Large intestine (tissue), 3 donors: Measurements from ENCODE around the gene GSTK1. TPM values are rescaled to one million over a fixed set of nuclear protein-coding genes. Genes with fewer than 3 reads are reported as not detected.
"Not testable (repeated sequence)": the region's sequence is repeated elsewhere in the genome, so short reads cannot be mapped to it uniquely, and the experiment has no call there.

Experiments used
- DNase-seq, 2 donors: peaks; one replicate each; pipeline versions ENCODE4 v3.0.0 to v3.0.0-alpha.2; 2013
- H3K27ac ChIP-seq: one replicate; pipeline ENCODE4 v1.5.1; 2013; ENCODE audit warnings: low read length
- H3K27me3 ChIP-seq: 2 replicates; pipeline ENCODE4 v1.6.1; 2013; ENCODE audit warnings: low read length; ENCODE audit not compliant: control insufficient read depth, insufficient read depth
- H3K36me3 ChIP-seq: 2 replicates; pipeline ENCODE4 v1.6.1; 2013; ENCODE audit warnings: low read length; ENCODE audit not compliant: control insufficient read depth, insufficient read depth
- H3K4me1 ChIP-seq: one replicate; pipeline ENCODE4 v1.6.1; 2013; ENCODE audit warnings: low read length; ENCODE audit not compliant: control insufficient read depth, insufficient read depth
- H3K4me3 ChIP-seq: one replicate; pipeline ENCODE4 v1.5.1; 2013; ENCODE audit warnings: low read length
- H3K9me3 ChIP-seq: one replicate; pipeline ENCODE4 v1.6.1; 2013; ENCODE audit warnings: mild to moderate bottlenecking, low read depth, low read length, moderate library complexity; ENCODE audit not compliant: control insufficient read depth
- WGBS: methylation state at CpG from one replicate; pipeline ENCODE4 v1.1.5; 2013; ENCODE audit warnings: low lambda C conversion rate; ENCODE audit not compliant: insufficient coverage; 5-methylcytosine and 5-hydroxymethylcytosine counted together
- polyA plus RNA-seq: library from polyadenylated mRNA; unstranded; fragments of 120-200 nt; gene quantifications from one replicate; pipeline ENCODE4 v1.2.1, GENCODE V29; 2013

Gene GSTK1
- polyA plus RNA-seq, 1 donor, result 325 TPM

DNA sequence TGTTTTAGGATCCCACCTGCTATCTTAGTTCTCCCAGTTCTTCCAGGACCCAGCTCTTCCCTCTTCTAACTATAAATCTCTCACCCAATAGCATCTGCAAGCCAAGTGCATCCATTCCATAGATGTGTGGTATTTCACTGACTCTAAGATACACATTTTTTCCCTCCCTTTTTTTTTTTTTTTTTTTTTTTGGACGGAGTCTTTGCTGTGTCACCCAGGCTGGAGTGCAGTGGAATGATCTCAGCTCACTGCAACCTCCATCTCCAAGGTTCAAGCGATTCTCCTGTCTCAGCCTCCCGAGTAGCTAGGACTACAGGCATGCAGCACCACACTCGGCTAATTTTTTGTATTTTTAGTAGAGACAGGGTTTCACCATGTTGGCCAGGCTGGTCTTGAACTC, 26.6 kb downstream of the GSTK1 start:
- H3K9me3 ChIP-seq, result not testable (repeated sequence)
- WGBS, result no CpG with 5 or more reads among the region's 4 CpGs

DNA sequence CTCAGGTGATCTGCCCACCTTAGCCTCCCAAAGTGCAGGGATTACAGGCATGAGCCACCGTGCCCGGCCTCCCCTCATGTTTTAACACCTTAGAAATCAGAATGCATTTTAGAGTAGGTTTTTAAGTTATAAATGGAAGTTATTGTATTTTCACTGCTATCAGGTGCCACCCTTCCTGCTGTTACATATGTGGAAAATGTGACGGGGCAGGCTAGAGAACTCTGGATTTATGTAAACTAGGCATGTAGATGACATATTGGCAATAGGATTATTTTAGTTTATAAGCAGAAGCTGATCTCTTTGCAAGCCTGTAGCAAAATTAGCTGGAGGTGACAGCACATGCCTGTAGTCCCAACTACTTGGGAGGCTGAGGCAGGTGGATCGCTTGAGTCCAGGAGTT, 27.1 kb downstream of the GSTK1 start:
- no peaks in the 10 kb centered on the region for H3K27me3 ChIP-seq
- H3K9me3 ChIP-seq, result peaks cover 3% of the 10 kb centered on the region
- no peak overlapping the region for H3K27ac ChIP-seq
- no CpG with 5 or more reads among the region's 4 CpGs for WGBS
- H3K4me3 ChIP-seq, result no peak overlapping the region
- DNase-seq, result no peak
- H3K4me1 ChIP-seq, result peaks cover 30% of the 10 kb centered on the region
- H3K36me3 ChIP-seq, result peaks cover 43% of the 10 kb centered on the region

More for the DNA sequence above, 26.6 kb downstream of the GSTK1 start:
- not testable (repeated sequence) for H3K4me3 ChIP-seq, H3K27me3 ChIP-seq, DNase-seq, H3K27ac ChIP-seq
- peaks cover 39% of the 10 kb centered on the region for H3K36me3 ChIP-seq
- peaks cover 31% of the 10 kb centered on the region for H3K4me1 ChIP-seq

DNA sequence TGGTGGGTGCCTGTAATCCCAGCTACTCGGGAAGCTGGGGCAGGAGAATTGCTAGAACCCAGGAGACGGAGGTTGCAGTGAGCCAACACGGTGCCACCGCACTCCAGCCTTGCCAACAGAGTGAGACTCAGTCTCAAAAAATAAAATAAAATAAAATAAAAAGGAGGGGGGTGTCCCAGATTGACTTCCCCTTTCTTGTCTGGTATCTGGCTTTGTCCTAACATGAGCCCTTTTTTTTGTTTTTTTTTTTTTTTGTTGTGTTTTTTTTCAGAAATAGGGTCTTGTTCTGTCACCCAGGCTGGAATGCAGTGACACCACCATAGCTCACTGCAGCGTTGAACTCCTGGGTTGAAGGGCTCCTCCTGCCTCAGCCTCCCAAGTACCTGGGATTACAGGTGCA, 29.6 kb downstream of the GSTK1 start:
- H3K27me3 ChIP-seq, result no peaks in the 10 kb centered on the region
- peaks cover 48% of the 10 kb centered on the region for H3K36me3 ChIP-seq
- no peak overlapping the region for H3K4me3 ChIP-seq
- peaks cover 17% of the 10 kb centered on the region for H3K4me1 ChIP-seq
- WGBS, result 100% methylated on average over 1 of the region's 5 CpGs
- no peaks in the 10 kb centered on the region for H3K9me3 ChIP-seq
- DNase-seq, result no peak
- H3K27ac ChIP-seq, result no peak overlapping the region

DNA sequence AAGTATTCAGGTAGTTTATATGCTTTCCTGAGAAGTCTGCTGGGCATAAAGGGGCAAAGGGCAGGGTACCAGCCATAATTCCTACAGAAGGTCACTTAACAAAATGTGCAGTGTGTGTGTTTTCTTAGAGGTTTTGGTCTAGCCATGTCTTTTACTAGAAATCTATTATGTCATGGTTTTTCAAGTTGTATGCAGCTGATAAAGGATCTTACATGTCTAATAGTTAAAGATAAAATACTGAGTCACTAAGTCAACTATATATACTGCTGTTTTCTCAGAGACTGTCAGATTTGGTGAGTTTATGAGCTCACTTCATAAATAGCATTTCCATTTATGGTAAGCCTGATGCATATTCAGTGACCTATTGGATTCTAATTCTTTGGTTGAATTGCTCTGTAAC, 32.6 kb downstream of the GSTK1 start:
- DNase-seq, result peak; percentile 42 to 77
- Histone ChIP-seq H3K36me3 (peaks cover 69% of the 10 kb centered on the region), H3K27ac (peak overlapping the region; percentile 68), H3K27me3 (no peaks in the 10 kb centered on the region), H3K4me3 (no peak overlapping the region), H3K4me1 (peaks cover 11% of the 10 kb centered on the region), H3K9me3 (no peaks in the 10 kb centered on the region)

DNA sequence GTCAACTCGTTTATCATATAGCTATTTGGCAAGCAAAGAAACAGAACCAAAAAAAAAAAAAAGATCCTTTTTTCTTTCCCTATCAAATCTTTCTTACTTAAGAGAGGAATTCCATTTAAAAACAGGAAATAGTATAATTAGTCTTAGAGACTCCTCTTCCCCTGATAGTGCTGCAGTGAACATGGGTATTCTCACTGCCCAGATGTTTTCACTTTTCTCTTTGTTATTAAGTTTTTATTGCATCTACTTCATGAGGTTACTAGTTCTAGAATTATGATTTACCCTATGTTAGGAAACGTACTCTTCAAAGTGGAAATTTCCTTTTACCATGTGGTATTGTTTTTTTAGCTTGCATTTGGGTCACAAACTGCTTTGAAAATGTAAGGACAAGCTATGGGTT, 33.4 kb downstream of the GSTK1 start:
- no peak overlapping the region for H3K4me3 ChIP-seq
- H3K36me3 ChIP-seq, result peaks cover 75% of the 10 kb centered on the region
- peaks cover 11% of the 10 kb centered on the region for H3K4me1 ChIP-seq
- no peaks in the 10 kb centered on the region for H3K9me3 ChIP-seq
- WGBS, result no CpG with 5 or more reads among the region's 2 CpGs
- H3K27me3 ChIP-seq, result no peaks in the 10 kb centered on the region
- no peak for DNase-seq
- peak overlapping the region; percentile 67 for H3K27ac ChIP-seq

DNA sequence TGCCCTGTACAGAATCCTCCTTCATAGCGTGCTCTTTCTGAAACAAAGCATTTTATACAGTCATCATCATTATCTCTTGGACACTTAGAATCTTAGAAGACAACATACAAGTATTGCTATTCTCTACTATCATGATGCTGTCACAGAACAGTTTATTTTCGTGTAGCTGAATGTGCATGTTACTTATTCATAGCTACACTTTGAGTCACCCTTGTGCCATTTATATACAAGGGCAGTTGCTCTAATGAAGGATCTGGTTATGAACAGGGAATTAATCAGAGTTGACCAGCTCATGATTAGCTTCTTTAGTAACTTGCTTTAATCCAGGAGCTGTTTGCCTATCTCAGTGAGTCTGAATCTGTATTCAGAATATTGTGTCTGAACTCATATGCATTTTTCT, 36.1 kb downstream of the GSTK1 start:
- Histone ChIP-seq H3K9me3 (no peaks in the 10 kb centered on the region), H3K27ac (no peak overlapping the region), H3K4me1 (peaks cover 11% of the 10 kb centered on the region), H3K27me3 (no peaks in the 10 kb centered on the region), H3K4me3 (no peak overlapping the region), H3K36me3 (peaks cover 73% of the 10 kb centered on the region)
- WGBS, result no CpG with 5 or more reads among the region's 2 CpGs
- DNase-seq, result no peak

DNA sequence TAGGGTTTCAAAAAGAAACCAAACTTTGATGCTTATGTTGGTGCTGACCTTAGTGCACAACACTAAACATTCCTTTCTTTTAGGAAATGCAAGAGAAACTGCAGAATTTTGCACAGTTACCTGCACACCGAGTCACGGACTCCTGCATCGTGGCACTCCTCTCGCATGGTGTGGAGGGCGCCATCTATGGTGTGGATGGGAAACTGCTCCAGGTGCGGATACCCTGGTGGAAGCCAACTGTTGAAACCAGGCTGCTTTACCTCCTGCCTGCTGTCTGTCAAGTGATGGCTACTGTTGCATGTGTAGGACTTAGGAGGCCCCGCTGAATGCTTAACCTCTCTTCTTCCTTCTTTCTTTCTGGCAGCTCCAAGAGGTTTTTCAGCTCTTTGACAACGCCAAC, 36.6 kb downstream of the GSTK1 start:
- peaks cover 11% of the 10 kb centered on the region for H3K4me1 ChIP-seq
- WGBS, result 100% methylated on average over 1 of the region's 8 CpGs
- no peak overlapping the region for H3K27ac ChIP-seq
- H3K36me3 ChIP-seq, result peaks cover 73% of the 10 kb centered on the region
- peak in 1 of 2 donors; percentile 31 for DNase-seq
- no peaks in the 10 kb centered on the region for H3K27me3 ChIP-seq
- no peaks in the 10 kb centered on the region for H3K9me3 ChIP-seq
- no peak overlapping the region for H3K4me3 ChIP-seq

DNA sequence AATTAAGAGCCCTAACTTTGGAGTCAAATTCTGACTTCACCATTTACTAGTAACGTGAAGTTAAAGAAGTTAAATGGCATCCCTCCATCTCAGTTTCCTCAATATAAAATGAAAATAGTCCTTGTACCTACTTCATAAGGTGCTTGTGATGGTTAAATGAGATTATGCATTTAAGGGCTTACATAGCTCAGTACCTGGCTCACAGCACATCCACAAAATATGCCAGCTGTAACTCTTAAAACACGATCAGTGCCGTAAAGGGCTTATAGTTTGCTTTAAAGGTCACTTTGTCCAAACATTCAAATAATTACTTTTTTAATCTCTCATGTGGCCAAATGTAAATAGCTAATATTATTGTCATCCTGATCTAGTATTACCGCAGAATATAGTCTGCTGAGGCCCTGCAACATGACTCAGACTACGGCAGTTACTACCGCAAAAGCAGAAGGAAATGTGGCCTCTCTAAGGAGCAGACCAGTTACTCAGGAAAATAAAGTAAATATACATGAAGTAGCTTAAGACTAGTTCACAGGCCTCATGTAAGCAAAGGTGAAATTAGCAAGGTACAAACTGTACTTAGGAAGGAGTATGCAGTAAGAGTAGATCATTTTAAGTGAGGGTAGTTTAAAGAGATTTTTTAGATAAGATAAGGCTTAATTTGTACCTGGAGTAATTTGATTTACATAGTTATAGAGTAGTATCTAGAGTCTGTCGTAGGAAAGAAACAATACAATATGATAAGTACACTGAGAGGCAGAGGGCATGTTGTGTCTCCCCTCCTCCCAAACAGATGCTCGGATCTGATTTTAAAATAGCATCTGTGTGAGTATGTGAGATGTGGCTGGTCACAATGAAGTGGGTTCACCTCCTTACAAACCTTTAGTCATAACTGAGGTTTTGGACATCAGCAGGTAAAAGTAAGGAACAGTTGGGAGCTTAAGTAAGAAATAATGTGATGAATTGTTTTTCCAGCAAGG, 38.0 kb downstream of the GSTK1 start:
- peaks cover 9% of the 10 kb centered on the region for H3K4me1 ChIP-seq
- 80% methylated on average over 1 of the region's 8 CpGs for WGBS
- no peak overlapping the region for H3K27ac ChIP-seq
- no peaks in the 10 kb centered on the region for H3K9me3 ChIP-seq
- DNase-seq, result no peak
- no peak overlapping the region for H3K4me3 ChIP-seq
- no peaks in the 10 kb centered on the region for H3K27me3 ChIP-seq
- peaks cover 76% of the 10 kb centered on the region for H3K36me3 ChIP-seq

DNA sequence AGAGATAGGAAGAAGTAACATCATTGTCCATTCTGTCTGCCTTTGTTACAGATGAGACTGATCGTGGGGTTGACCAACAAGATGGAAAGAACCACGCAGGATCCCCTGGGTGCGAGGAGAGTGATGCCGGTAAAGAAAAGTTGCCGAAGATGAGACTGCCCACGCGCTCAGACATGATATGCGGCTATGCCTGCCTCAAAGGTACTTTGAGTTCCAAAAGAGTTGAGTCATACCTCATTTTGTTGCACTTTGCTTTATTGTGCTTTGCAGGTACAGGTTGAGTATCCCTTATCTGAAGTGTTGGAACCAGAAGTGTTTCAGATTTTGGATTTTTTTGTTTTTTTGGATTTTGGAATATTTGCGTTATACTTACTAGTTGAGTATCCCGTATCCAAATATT, 40.5 kb downstream of the GSTK1 start:
- Histone ChIP-seq H3K9me3 (no peaks in the 10 kb centered on the region), H3K4me1 (no peaks in the 10 kb centered on the region), H3K36me3 (peaks cover 82% of the 10 kb centered on the region), H3K4me3 (no peak overlapping the region), H3K27me3 (no peaks in the 10 kb centered on the region), H3K27ac (no peak overlapping the region)
- WGBS, result 90% methylated on average over 2 of the region's 10 CpGs
- no peak for DNase-seq

DNA sequence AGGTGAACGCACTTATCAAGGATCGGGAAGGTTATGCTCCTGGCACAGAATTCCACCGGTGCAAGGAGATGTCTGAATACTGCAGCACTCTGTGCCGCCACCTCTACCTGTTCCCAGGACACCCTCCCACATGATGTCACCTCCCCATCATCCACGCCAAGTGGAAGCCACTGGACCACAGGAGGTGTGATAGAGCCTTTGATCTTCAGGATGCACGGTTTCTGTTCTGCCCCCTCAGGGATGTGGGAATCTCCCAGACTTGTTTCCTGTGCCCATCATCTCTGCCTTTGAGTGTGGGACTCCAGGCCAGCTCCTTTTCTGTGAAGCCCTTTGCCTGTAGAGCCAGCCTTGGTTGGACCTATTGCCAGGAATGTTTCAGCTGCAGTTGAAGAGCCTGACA, 41.7 kb downstream of the GSTK1 start:
- Histone ChIP-seq H3K36me3 (peaks cover 74% of the 10 kb centered on the region), H3K27ac (no peak overlapping the region), H3K4me1 (no peaks in the 10 kb centered on the region), H3K27me3 (no peaks in the 10 kb centered on the region), H3K9me3 (no peaks in the 10 kb centered on the region), H3K4me3 (no peak overlapping the region)
- DNase-seq, result no peak
- no CpG with 5 or more reads among the region's 6 CpGs for WGBS
